ENCODE results near the gene TGIF2.

Gene TGIF2

GRCh38 chr20:36573103-36573797 is at the start of gene TGIF2:
Gene TGIF2, plus strand, starts transcription at chr20:36573597. Its CDS starts 5,178 bp downstream, at chr20:36578775.
- peak; percentile 74 for DNase-seq (ENCODE audit: low read depth)

- DNase-seq (ENCODE audit: low read depth), result no peak
These were observed 47.6 kb upstream of the TGIF2 start for GRCh38 chr20:36525620-36526365.

GRCh38 chr20:36526521-36527011 is 46.8 kb upstream of the TGIF2 start:
- DNase-seq (ENCODE audit: low read depth), result no peak

- no peak for DNase-seq (ENCODE audit: low read depth)
These were observed 45.9 kb upstream of the TGIF2 start for GRCh38 chr20:36527331-36528125.

DNA sequence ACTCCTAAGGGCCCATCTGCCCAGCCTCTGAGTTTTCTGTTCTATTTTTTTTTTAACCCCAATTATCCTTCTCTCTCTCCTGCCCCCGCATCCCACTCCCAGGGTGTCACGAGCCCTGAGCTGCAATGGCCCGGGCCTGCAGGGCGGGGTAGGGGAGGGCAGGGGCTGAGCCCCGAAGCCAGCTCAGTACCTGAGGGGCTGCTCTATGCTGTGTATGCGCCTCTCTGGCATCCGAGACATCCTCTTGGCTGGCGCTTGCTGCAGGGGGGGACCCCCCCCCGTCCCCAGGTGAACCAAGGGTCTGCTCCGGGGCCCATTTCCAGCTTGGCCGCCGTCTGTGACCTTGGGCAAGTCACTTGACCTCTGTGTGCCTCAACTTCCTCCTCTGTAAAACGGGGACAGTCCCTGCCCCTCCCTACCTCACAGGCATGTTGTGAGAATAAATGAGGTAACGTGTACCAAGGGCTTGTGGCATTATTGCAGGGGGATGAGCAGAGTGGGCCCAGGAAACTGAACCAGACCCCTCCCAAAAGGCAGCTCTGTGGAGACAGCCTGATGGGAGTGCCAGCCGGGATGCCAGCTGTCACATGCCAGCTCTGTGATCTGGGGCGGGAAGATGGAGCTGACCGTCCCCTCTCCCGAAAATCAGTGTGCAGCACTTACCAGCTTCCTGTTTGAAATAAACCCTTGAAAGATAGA is 45.1 kb upstream of the TGIF2 start:
- no peak for DNase-seq (ENCODE audit: low read depth)

GRCh38 chr20:36528875-36529417 is 44.5 kb upstream of the TGIF2 start:
- no peak for DNase-seq (ENCODE audit: low read depth)

DNA sequence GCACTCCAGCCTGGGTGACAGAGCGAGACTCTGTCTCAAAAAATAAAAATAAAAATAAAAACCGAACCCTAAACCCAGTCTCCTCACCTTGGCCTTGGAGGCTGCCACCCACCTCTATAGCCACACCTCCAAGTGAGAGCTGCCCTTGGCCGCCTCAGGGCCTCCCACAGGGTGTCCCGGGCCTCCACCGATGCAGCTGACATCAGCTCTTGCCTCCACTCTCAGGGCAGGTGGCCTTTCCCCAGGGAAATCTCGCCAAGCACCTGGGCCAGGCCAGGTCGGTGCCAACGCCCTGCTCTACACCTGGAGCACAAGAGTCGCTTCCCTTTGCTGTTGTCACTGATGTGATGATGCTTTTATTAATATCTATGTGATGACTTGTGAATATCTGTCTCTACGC is 41.0 kb upstream of the TGIF2 start:
- no peak for DNase-seq (ENCODE audit: low read depth)

DNA sequence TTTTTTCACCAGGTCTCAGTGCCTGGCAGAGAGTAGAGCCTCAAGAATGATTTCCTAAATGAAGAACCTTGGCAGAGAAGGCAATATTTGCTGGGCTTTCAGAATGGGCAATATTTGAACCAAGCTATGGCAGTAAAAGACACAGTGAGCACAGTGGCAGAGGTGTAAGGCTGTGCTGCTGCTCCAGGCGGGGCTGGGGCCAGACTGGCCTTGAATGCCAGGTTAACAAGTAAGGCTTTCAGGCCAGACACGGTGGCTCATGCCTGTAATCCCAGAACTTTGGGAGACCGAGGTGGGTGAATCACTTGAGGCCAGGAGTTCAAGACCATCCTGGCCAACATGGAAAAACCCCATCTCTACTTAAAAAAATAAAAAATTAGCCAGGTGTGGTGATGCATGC is 40.6 kb upstream of the TGIF2 start:
- no peak for DNase-seq (ENCODE audit: low read depth)

DNA sequence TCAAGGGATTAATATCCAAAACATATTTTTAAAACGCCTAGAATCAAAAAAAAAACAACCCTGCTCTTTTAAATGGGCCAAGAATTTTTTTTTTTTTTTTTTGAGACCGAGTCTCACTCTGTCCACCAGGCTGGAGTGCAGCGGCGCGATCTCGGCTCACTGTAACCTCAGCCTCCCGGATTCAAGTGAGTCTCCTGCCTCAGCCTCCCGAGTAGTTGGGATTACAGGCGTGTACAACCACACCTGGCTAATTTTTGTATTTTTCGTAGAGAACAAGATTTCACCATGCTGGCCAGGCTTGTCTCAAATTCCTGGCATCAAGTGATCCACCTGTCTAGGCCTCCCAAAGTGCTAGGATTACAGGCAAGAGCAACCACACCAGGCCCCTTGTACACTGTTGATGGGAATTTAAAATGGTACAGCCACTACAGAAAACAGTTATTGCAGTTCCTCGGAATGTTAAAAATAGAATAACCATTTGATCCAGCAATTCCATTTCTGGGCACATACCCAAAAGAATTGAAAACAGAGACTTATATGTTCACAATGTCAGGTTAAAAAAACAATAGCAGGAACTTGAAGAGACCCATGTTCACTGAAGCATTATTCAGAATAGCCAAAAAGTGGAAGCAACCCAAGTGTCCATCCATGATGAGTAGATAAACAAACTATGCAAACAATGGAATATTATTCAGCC is 35.2 kb upstream of the TGIF2 start:
- DNase-seq (ENCODE audit: low read depth), result no peak

- DNase-seq (ENCODE audit: low read depth), result no peak
These were observed 32.7 kb upstream of the TGIF2 start for GRCh38 chr20:36540551-36541211.

GRCh38 chr20:36541227-36541767 is 32.1 kb upstream of the TGIF2 start, which contains the start of gene MYL9:
Gene MYL9, plus strand, starts transcription at chr20:36541519. Its CDS starts 3,366 bp downstream, at chr20:36544885.
- no peak for DNase-seq (ENCODE audit: low read depth)

DNA sequence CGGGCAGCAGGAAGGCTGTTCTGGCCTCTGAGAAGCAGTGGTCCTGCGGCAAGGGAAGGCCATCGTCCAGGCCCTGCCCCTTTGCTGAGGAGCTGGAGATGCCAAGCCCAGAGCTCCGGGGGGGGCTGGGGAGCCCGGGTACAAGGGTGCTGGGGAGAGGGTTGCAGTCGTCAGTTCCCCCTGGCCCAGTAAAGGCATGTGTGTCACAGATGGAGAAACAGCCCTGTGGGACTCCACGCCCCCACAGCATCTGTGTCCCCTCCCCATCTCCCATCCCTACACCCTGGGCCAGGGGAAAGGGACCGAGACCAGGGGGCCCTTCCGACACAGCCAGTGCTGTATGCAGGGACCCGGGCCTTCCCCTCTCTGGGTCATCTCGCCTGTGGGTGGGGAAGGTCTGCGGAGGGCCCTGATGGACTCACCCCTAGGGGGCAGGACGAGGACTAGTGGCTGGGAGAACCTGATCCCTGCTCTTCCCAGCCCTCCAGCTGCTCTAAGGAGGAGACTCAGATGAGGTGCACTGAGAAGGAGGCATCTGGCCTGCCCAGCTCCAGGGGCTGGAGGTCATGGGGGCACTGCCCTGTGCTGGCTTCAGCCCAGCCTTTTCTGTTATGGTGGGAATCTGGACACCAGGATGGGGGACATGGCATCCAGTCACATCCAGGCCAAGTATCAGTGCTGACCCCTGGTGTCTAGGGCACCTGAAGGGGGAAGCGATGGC is 31.5 kb upstream of the TGIF2 start:
- no peak for DNase-seq (ENCODE audit: low read depth)

DNA sequence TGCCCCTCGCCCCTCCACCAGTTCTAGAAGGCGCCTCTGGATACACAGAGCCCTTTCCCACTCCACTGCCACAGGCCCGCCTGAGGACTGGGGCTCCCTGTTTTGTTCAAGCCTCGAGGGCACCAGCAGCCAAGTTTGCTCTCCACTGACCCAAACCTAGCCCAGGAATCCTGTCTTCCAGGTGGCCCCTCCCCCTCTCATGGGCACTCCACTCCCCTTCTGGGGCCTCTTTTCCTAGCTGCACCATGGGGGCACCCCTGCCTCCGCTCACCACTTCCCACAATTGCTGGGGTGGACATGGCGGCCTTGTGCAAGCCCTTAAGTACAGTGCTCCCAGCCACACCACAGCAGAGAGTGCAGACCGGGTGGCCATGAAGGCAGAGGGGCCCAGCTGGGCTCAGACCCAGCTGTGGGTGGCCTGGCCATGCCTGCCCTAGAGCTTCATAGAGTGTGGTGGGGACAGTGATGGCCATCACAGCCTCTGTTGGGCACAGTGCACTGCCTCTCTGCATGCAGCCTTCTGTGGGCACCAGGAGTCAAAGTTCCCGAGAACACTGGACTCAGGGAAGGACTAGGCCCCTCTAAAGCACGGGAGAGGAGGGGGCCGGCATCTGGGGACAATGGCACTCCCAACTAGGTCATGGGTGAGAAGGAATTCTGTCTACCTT is 30.7 kb upstream of the TGIF2 start:
- no peak for DNase-seq (ENCODE audit: low read depth)

- DNase-seq (ENCODE audit: low read depth), result no peak
These were observed 29.9 kb upstream of the TGIF2 start for GRCh38 chr20:36543184-36544133.

- no peak for DNase-seq (ENCODE audit: low read depth)
These were observed 29.0 kb upstream of the TGIF2 start for GRCh38 chr20:36544134-36545018.

DNA sequence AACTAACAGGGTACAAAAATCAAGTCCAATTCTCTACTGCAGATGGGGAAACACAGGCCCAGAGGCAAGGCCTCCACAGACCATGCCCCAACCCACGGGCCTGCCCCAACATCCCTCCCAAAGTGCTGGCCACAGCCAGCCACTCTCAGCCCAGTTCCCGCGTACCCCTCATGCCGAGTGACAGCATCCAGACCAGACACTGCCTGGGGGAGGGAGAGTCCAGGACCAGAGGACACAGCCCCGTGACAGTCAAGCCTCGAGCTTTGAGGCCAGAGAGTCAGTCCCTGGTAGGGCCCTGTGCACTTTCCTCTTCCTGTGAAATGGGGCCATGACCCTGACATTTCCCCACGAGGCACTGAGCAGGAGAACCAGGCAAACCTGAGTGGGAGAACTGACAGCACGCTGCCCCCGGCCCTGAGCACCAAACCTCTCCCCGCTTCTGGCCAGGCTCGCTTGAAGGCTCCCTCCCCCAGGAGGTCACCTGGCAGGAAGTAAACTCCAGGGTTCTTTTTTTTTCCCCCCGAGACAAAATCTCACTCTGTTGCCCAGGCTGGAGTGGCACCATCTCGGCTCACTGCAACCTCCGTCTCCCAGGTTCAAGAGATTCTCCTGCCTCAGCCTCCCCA is 27.2 kb upstream of the TGIF2 start:
- DNase-seq (ENCODE audit: low read depth), result no peak
